Measurements from ENCODE around the gene CDC42BPB.

CDC42BPB gene

GRCh38 chr14:102957222-102957621 is 100.1 kb downstream of the CDC42BPB start:
- no peak for DNase-seq

GRCh38 chr14:102955636-102956408 is 101.5 kb downstream of the CDC42BPB start:
- no peak for DNase-seq

- DNase-seq: no peak
Observed at GRCh38 chr14:102954081-102954789, 103.1 kb downstream of the CDC42BPB start.

GRCh38 chr14:102953100-102953499 is 104.2 kb downstream of the CDC42BPB start:
- DNase-seq: no peak

- DNase-seq: no peak
Observed at GRCh38 chr14:102952276-102952675, 105.1 kb downstream of the CDC42BPB start.

- DNase-seq: no peak
Observed at GRCh38 chr14:102951799-102952198, 105.5 kb downstream of the CDC42BPB start.

- DNase-seq: no peak
Observed at GRCh38 chr14:102951034-102951433, 106.3 kb downstream of the CDC42BPB start.

- no peak for DNase-seq
Observed at GRCh38 chr14:102949801-102950451, 107.4 kb downstream of the CDC42BPB start.

- peak; percentile 35 for DNase-seq
Observed at GRCh38 chr14:102949062-102949800, 108.1 kb downstream of the CDC42BPB start.

- no peak for DNase-seq
Observed at GRCh38 chr14:102948698-102949061, 108.7 kb downstream of the CDC42BPB start.

GRCh38 chr14:102947321-102948103 is 109.8 kb downstream of the CDC42BPB start:
- DNase-seq: no peak

GRCh38 chr14:102945346-102946130 is 111.8 kb downstream of the CDC42BPB start:
- no peak for DNase-seq

GRCh38 chr14:102944448-102945330 is 112.7 kb downstream of the CDC42BPB start:
- DNase-seq: no peak

GRCh38 chr14:102943979-102944378 is 113.4 kb downstream of the CDC42BPB start:
- no peak for DNase-seq

GRCh38 chr14:102943454-102943853 is 113.9 kb downstream of the CDC42BPB start:
- no peak for DNase-seq

- DNase-seq: no peak
Observed at GRCh38 chr14:102942069-102942468, 115.3 kb downstream of the CDC42BPB start.

- no peak for DNase-seq
Observed at GRCh38 chr14:102941419-102942011, 115.8 kb downstream of the CDC42BPB start.

GRCh38 chr14:102940729-102941362 is 116.5 kb downstream of the CDC42BPB start:
- no peak for DNase-seq

- DNase-seq: no peak
Observed at GRCh38 chr14:102939820-102940561, 117.4 kb downstream of the CDC42BPB start.

All from CD4-positive, alpha-beta T cell treated with Interleukin-17A for 1 hour (primary cell).